HFFc6 (cell line): ENCODE results near the gene RANGRF. TPM values are rescaled to one million over a fixed set of nuclear protein-coding genes. Genes with fewer than 3 reads are reported as not detected.

Experiments used
- DNase-seq: peaks from one replicate; pipeline ENCODE4 v3.0.0-alpha.2; 2018
- H3K27ac Mint-ChIP-seq: 2 replicates; pipeline ENCODE4 v1.8.0; 2020; ENCODE audit warnings: mild to moderate bottlenecking, mixed read lengths
- H3K27me3 Mint-ChIP-seq: 2 replicates; pipeline ENCODE4 v1.8.0; 2021; ENCODE audit warnings: mild to moderate bottlenecking, moderate library complexity, mixed read lengths; ENCODE audit not compliant: insufficient read depth
- H3K36me3 Mint-ChIP-seq: 2 replicates; pipeline ENCODE4 v1.8.0; 2021; ENCODE audit warnings: low read depth, mixed read lengths
- H3K4me1 Mint-ChIP-seq: 2 replicates; pipeline ENCODE4 v1.8.0; 2020; ENCODE audit warnings: low read depth, mixed read lengths
- H3K4me3 Mint-ChIP-seq: 2 replicates; pipeline ENCODE4 v1.8.0; 2020; ENCODE audit warnings: mild to moderate bottlenecking, moderate library complexity, mixed read lengths
- H3K9me3 Mint-ChIP-seq: 2 replicates; pipeline ENCODE4 v1.8.0; 2020; ENCODE audit warnings: mild to moderate bottlenecking, mixed read lengths
- total RNA-seq, 6 experiments: library from RNA; stranded (reverse); fragmentation: NEBNext Ultra II Directional; extraction: Animal tissue kit (Norgen Biotek cat#: 25700); gene quantifications; 2 replicates in 1 of 6; 3 replicates in 5 of 6; pipeline ENCODE4 v1.2.3, GENCODE V29; 2021
- TF ChIP-seq, protein P1 (sequence below): fragments of 200-600 bp; sonication (generic); IDR thresholded peaks from 2 replicates; pipeline ENCODE4 v1.5.0; 2021; ENCODE audit warnings: antibody characterized with exemption, mild to moderate bottlenecking

Gene RANGRF
- total RNA-seq, 6 experiments from 2014 or later = 27.8 to 32.2 (median 30.9) TPM

DNA sequence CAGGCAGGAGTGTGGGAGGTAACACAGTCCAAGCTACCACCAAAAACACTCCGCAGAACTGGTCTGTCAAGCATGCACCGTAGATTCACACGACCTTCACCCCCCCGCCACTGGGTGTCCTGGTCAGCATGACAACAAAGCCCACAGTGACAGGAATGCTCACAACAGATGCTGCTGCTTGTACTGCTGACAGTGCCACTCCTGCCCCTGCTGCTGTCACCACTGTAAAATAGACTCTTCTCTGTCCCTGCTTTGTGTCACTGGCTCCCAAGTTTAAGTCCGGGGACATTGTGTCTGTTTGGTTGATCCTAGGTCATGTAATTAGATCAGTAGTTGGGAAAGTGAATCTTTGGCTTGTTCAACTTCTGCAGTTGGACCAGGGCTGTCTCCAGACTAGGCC lies 44.2 kb downstream of the RANGRF start:
- Mint-ChIP-seq H3K9me3 (no peaks in the 10 kb centered on the region), H3K36me3 (no peaks in the 10 kb centered on the region), H3K4me1 (0 out of 2 replicates have a peak, but pooled peaks cover 1% of the 10 kb centered on the region), H3K4me3 (no peak overlapping the region), H3K27me3 (peaks cover 20% of the 10 kb centered on the region), H3K27ac (no peak overlapping the region)
- TF ChIP-seq, protein P1, sequence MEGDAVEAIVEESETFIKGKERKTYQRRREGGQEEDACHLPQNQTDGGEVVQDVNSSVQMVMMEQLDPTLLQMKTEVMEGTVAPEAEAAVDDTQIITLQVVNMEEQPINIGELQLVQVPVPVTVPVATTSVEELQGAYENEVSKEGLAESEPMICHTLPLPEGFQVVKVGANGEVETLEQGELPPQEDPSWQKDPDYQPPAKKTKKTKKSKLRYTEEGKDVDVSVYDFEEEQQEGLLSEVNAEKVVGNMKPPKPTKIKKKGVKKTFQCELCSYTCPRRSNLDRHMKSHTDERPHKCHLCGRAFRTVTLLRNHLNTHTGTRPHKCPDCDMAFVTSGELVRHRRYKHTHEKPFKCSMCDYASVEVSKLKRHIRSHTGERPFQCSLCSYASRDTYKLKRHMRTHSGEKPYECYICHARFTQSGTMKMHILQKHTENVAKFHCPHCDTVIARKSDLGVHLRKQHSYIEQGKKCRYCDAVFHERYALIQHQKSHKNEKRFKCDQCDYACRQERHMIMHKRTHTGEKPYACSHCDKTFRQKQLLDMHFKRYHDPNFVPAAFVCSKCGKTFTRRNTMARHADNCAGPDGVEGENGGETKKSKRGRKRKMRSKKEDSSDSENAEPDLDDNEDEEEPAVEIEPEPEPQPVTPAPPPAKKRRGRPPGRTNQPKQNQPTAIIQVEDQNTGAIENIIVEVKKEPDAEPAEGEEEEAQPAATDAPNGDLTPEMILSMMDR = no peak
- DNase-seq = no peak

DNA sequence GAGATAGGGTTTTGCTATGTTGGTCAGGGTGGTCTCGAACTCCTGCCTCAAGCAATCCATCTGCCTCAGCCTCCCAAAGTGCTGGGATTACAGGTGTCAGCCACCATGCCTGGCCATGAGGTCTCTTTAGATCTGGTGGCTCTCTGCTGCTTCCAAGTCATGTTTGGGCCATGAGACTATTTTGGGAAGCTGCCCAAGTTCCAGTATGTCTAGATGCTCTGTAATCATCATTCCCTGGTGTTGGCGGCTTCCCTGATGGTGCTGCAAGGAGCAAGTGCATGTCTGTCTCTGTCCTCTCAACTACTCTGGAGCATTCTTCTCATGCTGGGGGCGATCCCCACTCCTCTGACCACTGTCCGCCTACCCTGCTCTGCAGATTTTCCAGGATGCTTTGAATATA lies 44.8 kb downstream of the RANGRF start:
- DNase-seq = no peak
- Mint-ChIP-seq H3K9me3 (no peaks in the 10 kb centered on the region), H3K36me3 (no peaks in the 10 kb centered on the region), H3K27me3 (peaks cover 18% of the 10 kb centered on the region), H3K4me1 (peaks cover 7% of the 10 kb centered on the region; the same call in 1 of the 2 replicates), H3K4me3 (no peak overlapping the region), H3K27ac (no peak overlapping the region)
- TF ChIP-seq, protein P1 = no peak

- Mint-ChIP-seq H3K4me3 (peak overlapping the region; percentile 51), H3K27ac (no peak overlapping the region), H3K36me3 (no peaks in the 10 kb centered on the region), H3K27me3 (peaks cover 13% of the 10 kb centered on the region), H3K9me3 (no peaks in the 10 kb centered on the region), H3K4me1 (peaks cover 12% of the 10 kb centered on the region; the same call in 1 of the 2 replicates)
- TF ChIP-seq, protein P1 = no peak
- no peak for DNase-seq
These were observed 49.6 kb downstream of the RANGRF start for GRCh38 chr17:8337802-8338752.

DNA sequence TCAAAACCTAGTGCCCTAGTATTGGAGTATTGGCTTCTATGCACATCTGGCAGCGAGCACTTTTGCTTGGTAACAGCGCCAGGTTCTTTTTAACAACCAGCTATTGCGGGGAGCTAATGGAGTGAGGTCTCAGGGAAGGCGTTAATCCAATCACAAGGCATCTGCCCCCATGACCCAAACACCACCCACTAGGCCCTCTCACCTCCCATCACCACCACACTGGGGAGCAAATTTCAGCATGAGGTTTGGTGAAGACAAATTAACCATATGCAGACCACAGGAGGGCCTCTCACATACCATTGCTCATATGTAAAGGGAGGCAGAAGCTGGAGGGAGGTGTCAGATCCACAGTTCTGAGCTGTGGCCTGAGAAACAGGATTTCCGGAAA lies 50.3 kb downstream of the RANGRF start:
- no peak overlapping the region for H3K27ac Mint-ChIP-seq
- peaks cover 12% of the 10 kb centered on the region; the same call in 1 of the 2 replicates for H3K4me1 Mint-ChIP-seq
- no peaks in the 10 kb centered on the region for H3K36me3 Mint-ChIP-seq
- TF ChIP-seq, protein P1 = no peak
- H3K27me3 Mint-ChIP-seq = peaks cover 10% of the 10 kb centered on the region
- no peak overlapping the region for H3K4me3 Mint-ChIP-seq
- DNase-seq = no peak
- H3K9me3 Mint-ChIP-seq = no peaks in the 10 kb centered on the region

DNA sequence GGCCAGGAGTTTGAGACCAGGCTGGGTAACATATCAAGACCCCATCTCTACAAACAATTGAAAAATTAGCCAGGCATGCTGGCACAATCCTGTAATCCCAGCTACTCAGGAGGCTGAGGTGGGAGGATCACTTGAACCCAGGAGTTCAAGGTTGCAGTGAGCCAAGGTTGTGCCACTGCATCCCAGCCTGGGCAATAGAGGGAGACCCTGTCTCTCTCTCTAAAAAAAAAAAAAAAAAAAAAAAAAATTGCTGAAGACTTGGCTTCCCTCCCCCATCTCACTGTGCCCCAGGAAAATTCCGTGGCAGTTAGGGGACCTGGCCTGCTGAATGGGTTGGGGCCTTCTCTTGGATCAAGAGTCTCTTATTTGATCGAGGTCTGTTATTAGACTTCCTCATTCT lies 51.1 kb downstream of the RANGRF start, which contains the start of gene ODF4:
Gene ODF4 (plus strand): TSS at position 301 of the 400 bp plus-strand sequence. CDS start 212 bp downstream, outside the sequence.
- Mint-ChIP-seq H3K36me3 (no peaks in the 10 kb centered on the region), H3K4me3 (no peak within 1 kb of the TSS), H3K9me3 (no peaks in the 10 kb centered on the region), H3K27me3 (peaks cover 13% of the 10 kb centered on the region), H3K27ac (no peak within 1 kb of the TSS), H3K4me1 (peaks cover 12% of the 10 kb centered on the region; the same call in 1 of the 2 replicates)
- no peak for DNase-seq
- TF ChIP-seq, protein P1 = no peak

Other genes starting within 250 kb of the RANGRF start
- not detected for gene ALOX15B, start 249.6 kb upstream of the RANGRF start, total RNA-seq
- not detected for gene ALOX12B, start 201.0 kb upstream of the RANGRF start, total RNA-seq
- gene ALOXE3, start 170.2 kb upstream of the RANGRF start, total RNA-seq = under 1 TPM; 0.14 to 0.30 (median 0.21) TPM
- under 1 TPM; 0.24 to 0.54 (median 0.41) TPM for gene HES7, start 164.6 kb upstream of the RANGRF start, total RNA-seq
- 10 to 100 TPM; 18.9 to 31.8 (median 26.9) TPM for gene PER1, start 136.3 kb upstream of the RANGRF start, total RNA-seq
- 10 to 100 TPM; 37.0 to 47.6 (median 44.5) TPM for gene VAMP2, start 125.7 kb upstream of the RANGRF start, total RNA-seq
- 10 to 100 TPM; 13.8 to 18.8 (median 17.5) TPM for gene TMEM107, start 112.3 kb upstream of the RANGRF start, total RNA-seq
- gene BORCS6, start 98.5 kb upstream of the RANGRF start, total RNA-seq = 1 to 10 TPM; 4.4 to 6.0 (median 4.6) TPM
- 10 to 100 TPM; 24.5 to 43.4 (median 39.5) TPM for gene AURKB, start 78.1 kb upstream of the RANGRF start, total RNA-seq
- gene CTC1, start 40.6 kb upstream of the RANGRF start, total RNA-seq = 10 to 100 TPM in 5 of 6 experiments, 1 to 10 TPM in 1; 8.8 to 14.4 (median 10.8) TPM
- gene PFAS, start 39.4 kb upstream of the RANGRF start, total RNA-seq = 10 to 100 TPM; 46.8 to 63.9 (median 58.8) TPM
- 1 to 10 TPM; 1.6 to 3.7 (median 3.1) TPM for gene SLC25A35, start 6.7 kb downstream of the RANGRF start, total RNA-seq
- not detected for gene ARHGEF15, start 21.6 kb downstream of the RANGRF start, total RNA-seq
- not detected for gene ODF4, start 51.2 kb downstream of the RANGRF start, total RNA-seq
- gene RPL26, start 94.5 kb downstream of the RANGRF start, total RNA-seq = 1,000 to 10,000 TPM; 1,301 to 1,432 (median 1,370) TPM
- not detected for gene RNF222, start 109.2 kb downstream of the RANGRF start, total RNA-seq
- 10 to 100 TPM; 65.4 to 79.1 (median 69.2) TPM for gene NDEL1, start 147.2 kb downstream of the RANGRF start, total RNA-seq